CD14-positive monocyte (primary cell): Measurements from ENCODE around the gene HHEX. TPM values are rescaled to one million over a fixed set of nuclear protein-coding genes. Genes with fewer than 3 reads are reported as not detected.

Experiments used
- DNase-seq, 3 donors: peaks; one replicate each; pipeline ENCODE4 v3.0.0-alpha.2; 2011 to 2022
- H2AFZ ChIP-seq: 2 replicates; pipeline ENCODE4 v1.6.0; 2012; ENCODE audit warnings: mild to moderate bottlenecking, low read depth, low read length, inconsistent platforms; ENCODE audit not compliant: insufficient read depth, poor library complexity, severe bottlenecking
- H3K27ac ChIP-seq, 2 donors: 1 replicate in 1 of 2; 2 replicates in 1 of 2; pipeline ENCODE4 v1.5.1; 2012 to 2013; ENCODE audit warnings: low read length in 2 of 2, control low read depth in 1 of 2, inconsistent platforms in 1 of 2, low read depth in 1 of 2, mild to moderate bottlenecking in 1 of 2
- H3K27me3 ChIP-seq, 2 donors: one replicate each; pipeline versions ENCODE4 v1.6.0 to v1.6.1; 2011 to 2013; ENCODE audit warnings: low read length in 2 of 2; ENCODE audit not compliant: control insufficient read depth in 2 of 2, insufficient read depth in 2 of 2
- H3K36me3 ChIP-seq, 2 donors: replicated peaks in 1 of 2; 1 replicate in 1 of 2; 2 replicates in 1 of 2; pipeline versions ENCODE4 v1.5.1 to v1.6.1; 2012 to 2013; ENCODE audit warnings: low read length in 2 of 2, control low read depth in 1 of 2, inconsistent platforms in 1 of 2, mild to moderate bottlenecking in 1 of 2; ENCODE audit not compliant: insufficient read depth in 2 of 2, control insufficient read depth in 1 of 2
- H3K4me1 ChIP-seq, 2 donors: 1 replicate in 1 of 2; 2 replicates in 1 of 2; pipeline versions ENCODE4 v1.5.1 to v1.6.1; 2012 to 2013; ENCODE audit warnings: low read length in 2 of 2, control low read depth in 1 of 2, inconsistent platforms in 1 of 2, mild to moderate bottlenecking in 1 of 2, moderate library complexity in 1 of 2; ENCODE audit not compliant: insufficient read depth in 2 of 2, control insufficient read depth in 1 of 2
- H3K4me2 ChIP-seq: replicated peaks from 2 replicates; pipeline ENCODE3; 2012; ENCODE audit warnings: low read length, moderate library complexity, mild to moderate bottlenecking; ENCODE audit not compliant: poor library complexity, severe bottlenecking; ENCODE audit errors: extremely low read depth
- H3K4me3 ChIP-seq, 3 experiments: fragments of 200-600 bp in 1 of 3; sonication (generic) in 1 of 3; replicated peaks in 1 of 3; 1 replicate in 2 of 3; 2 replicates in 1 of 3; pipeline ENCODE4 v1.5.1; 2011 to 2013; ENCODE audit warnings: low read length in 3 of 3, mild to moderate bottlenecking in 3 of 3, control low read depth in 2 of 3, low read depth in 2 of 3, inconsistent platforms in 1 of 3, moderate library complexity in 1 of 3
- H3K79me2 ChIP-seq: 2 replicates; pipeline ENCODE4 v1.6.0; 2012; ENCODE audit warnings: mild to moderate bottlenecking, control low read depth, inconsistent platforms, low read length, moderate library complexity; ENCODE audit not compliant: insufficient read depth
- H3K9ac ChIP-seq: 2 replicates; pipeline ENCODE4 v1.6.0; 2017; ENCODE audit warnings: low read length, mild to moderate bottlenecking; ENCODE audit not compliant: insufficient read depth, poor library complexity, severe bottlenecking
- H3K9me3 ChIP-seq, 2 donors: replicated peaks in 1 of 2; 1 replicate in 1 of 2; 2 replicates in 1 of 2; pipeline versions ENCODE4 v1.5.1 to v1.6.1; 2012 to 2013; ENCODE audit warnings: low read length in 2 of 2, control low read depth in 1 of 2; ENCODE audit not compliant: control insufficient read depth in 1 of 2, insufficient read depth in 1 of 2
- H4K20me1 ChIP-seq: 2 replicates; pipeline ENCODE4 v1.6.0; 2012; ENCODE audit warnings: mild to moderate bottlenecking, low read length, control low read depth, moderate library complexity; ENCODE audit not compliant: insufficient read depth
- H3K27ac Mint-ChIP-seq, 7 donors: one replicate each; pipeline ENCODE4 v1.8.0; 2020; ENCODE audit warnings: mild to moderate bottlenecking in 7 of 7, mixed read lengths in 7 of 7, moderate library complexity in 6 of 7, inconsistent platforms in 2 of 7
- H3K27me3 Mint-ChIP-seq, 3 donors: one replicate each; pipeline ENCODE4 v1.8.0; 2021 to 2022; ENCODE audit warnings: low read depth in 3 of 3, mild to moderate bottlenecking in 3 of 3, mixed read lengths in 3 of 3, moderate library complexity in 3 of 3, inconsistent platforms in 1 of 3
- H3K36me3 Mint-ChIP-seq, 2 donors: one replicate each; pipeline ENCODE4 v1.8.0; 2020; ENCODE audit warnings: mixed read lengths in 2 of 2, inconsistent platforms in 1 of 2, mild to moderate bottlenecking in 1 of 2
- H3K4me1 Mint-ChIP-seq: one replicate; pipeline ENCODE4 v1.8.0; 2020; ENCODE audit warnings: mild to moderate bottlenecking, mixed read lengths
- H3K4me3 Mint-ChIP-seq, 2 donors: one replicate each; pipeline ENCODE4 v1.8.0; 2020; ENCODE audit warnings: mild to moderate bottlenecking in 2 of 2, mixed read lengths in 2 of 2, moderate library complexity in 1 of 2
- H3K9me3 Mint-ChIP-seq, 7 donors: one replicate each; pipeline ENCODE4 v1.8.0; 2020 to 2022; ENCODE audit warnings: mixed read lengths in 7 of 7, mild to moderate bottlenecking in 6 of 7, moderate library complexity in 6 of 7, inconsistent platforms in 2 of 7
- CTCF ChIP-seq: fragments of 200-600 bp; IDR thresholded peaks from one replicate; pipeline ENCODE4 v1.8.0; 2022; ENCODE audit warnings: antibody characterized with exemption, mild to moderate bottlenecking
- WGBS: methylation state at CpG from one replicate; pipeline ENCODE4 v1.1.5; 2013; ENCODE audit warnings: missing lambda C conversion rate; ENCODE audit not compliant: insufficient coverage; 5-methylcytosine and 5-hydroxymethylcytosine counted together
- intact Hi-C, 2 donors: fragments of 100-400 bp; cut with micrococcal nuclease; formaldehyde crosslinking; loops; one replicate each; pipeline versions ENCODE4 v1.15.0 to v1.15.1; 2023
- polyA plus RNA-seq, 3 donors: library from polyadenylated mRNA; depleted of rRNA in 1 of 3; unstranded in 2 of 3; stranded (reverse) in 1 of 3; fragments of 300-500 nt in 2 of 3; fragments of >200 nt in 1 of 3; fragmentation: Illumina TruSeq in 2 of 3; gene quantifications; 1 replicate in 2 of 3; 2 replicates in 1 of 3; pipeline ENCODE4 v1.2.3, GENCODE V29; 2012 to 2021

Gene HHEX
- polyA plus RNA-seq, 3 donors: 33.6 to 54.6 (median 51.2) TPM

- Mint-ChIP-seq H3K9me3 (no peaks in the 10 kb centered on the region), H3K4me1 (peaks cover 47% of the 10 kb centered on the region), H3K27me3 (peaks cover 2 to 16% (median 10%) of the 10 kb centered on the region in 3 donors), H3K36me3 (peaks cover 0 to 2% of the 10 kb centered on the region in 2 donors), H3K27ac (peak overlapping the region; percentile 14 to 82 (median 73)), H3K4me3 (peak overlapping the region; percentile 75 to 84)
- no peaks in the 10 kb centered on the region for H3K36me3 ChIP-seq
- peak overlapping the region; percentile 35 to 78 (median 69) for H3K4me3 ChIP-seq
- peak overlapping the region; percentile 70 for H2AFZ ChIP-seq
- TF ChIP-seq CTCF: no peak
- no peaks in the 10 kb centered on the region for H3K27me3 ChIP-seq
- intact Hi-C loops: no loop called here
- H3K9me3 ChIP-seq: no peaks in the 10 kb centered on the region
- no peaks in the 10 kb centered on the region for H3K79me2 ChIP-seq
- DNase-seq: peak; percentile 37 to 43 (median 38)
- no CpG with 5 or more reads among the region's 4 CpGs for WGBS
- no peaks in the 10 kb centered on the region for H4K20me1 ChIP-seq
- H3K4me2 ChIP-seq: peak overlapping the region; percentile 86
- H3K9ac ChIP-seq: peak overlapping the region; percentile 29
- H3K27ac ChIP-seq: peak overlapping the region; percentile 46 to 48
- H3K4me1 ChIP-seq: peaks cover 27 to 46% of the 10 kb centered on the region in 2 donors
Measured at GRCh38 chr10:92702301-92702916, 12.7 kb downstream of the HHEX start.

GRCh38 chr10:92712016-92712889 is 22.5 kb downstream of the HHEX start:
- intact Hi-C loops: no loop called here
- TF ChIP-seq CTCF: no peak

More at GRCh38 chr10:92712016-92712889, 22.5 kb downstream of the HHEX start:
- no peak overlapping the region for H3K9ac ChIP-seq
- H3K27me3 Mint-ChIP-seq: peaks cover 18 to 26% (median 19%) of the 10 kb centered on the region in 3 donors
- H3K4me1 Mint-ChIP-seq: peaks cover 21% of the 10 kb centered on the region
- no peaks in the 10 kb centered on the region for H3K79me2 ChIP-seq
- no peaks in the 10 kb centered on the region for H3K36me3 Mint-ChIP-seq
- H3K4me3 ChIP-seq: peak overlapping the region in 1 of 3 experiments; percentile 11
- peak in 1 of 3 donors; percentile 22 for DNase-seq
- WGBS: no CpG with 5 or more reads among the region's 10 CpGs
- H3K27me3 ChIP-seq: peaks cover 0 to 11% of the 10 kb centered on the region in 2 donors
- H4K20me1 ChIP-seq: no peaks in the 10 kb centered on the region
- H2AFZ ChIP-seq: no peak overlapping the region
- peaks cover 12 to 19% of the 10 kb centered on the region in 2 donors for H3K4me1 ChIP-seq
- peaks cover 0 to 8% of the 10 kb centered on the region in 2 donors for H3K9me3 ChIP-seq
- H3K9me3 Mint-ChIP-seq: peaks cover 0 to 13% (median 8%) of the 10 kb centered on the region in 7 donors
- no peak overlapping the region for H3K27ac ChIP-seq
- peak overlapping the region; percentile 42 for H3K4me2 ChIP-seq
- H3K4me3 Mint-ChIP-seq: peak overlapping the region in 1 of 2 donors; percentile 76
- no peaks in the 10 kb centered on the region for H3K36me3 ChIP-seq
- peak overlapping the region; percentile 24 to 77 (median 48) for H3K27ac Mint-ChIP-seq
